ENCODE measurements around the gene ZNF446. TPM values are rescaled to one million over a fixed set of nuclear protein-coding genes. Genes with fewer than 3 reads are reported as not detected.

ZNF446 gene
- total RNA-seq, 1 experiment from 2014 or later, result 13.9 TPM

DNA sequence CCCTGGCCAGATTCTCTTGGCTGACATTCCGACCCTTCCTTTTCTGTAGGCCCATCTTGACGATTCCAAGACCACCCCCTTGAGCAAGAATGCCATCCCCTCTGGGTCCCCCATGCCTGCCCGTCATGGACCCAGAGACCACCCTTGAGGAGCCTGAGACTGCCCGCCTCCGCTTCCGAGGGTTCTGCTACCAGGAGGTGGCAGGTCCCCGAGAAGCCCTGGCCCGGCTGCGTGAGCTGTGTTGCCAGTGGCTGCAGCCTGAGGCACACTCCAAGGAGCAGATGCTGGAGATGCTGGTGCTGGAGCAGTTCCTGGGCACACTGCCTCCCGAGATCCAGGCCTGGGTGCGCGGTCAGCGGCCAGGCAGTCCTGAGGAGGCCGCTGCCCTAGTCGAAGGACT lies 978 bp downstream of the ZNF446 start:
- H3K27ac Mint-ChIP-seq (ENCODE audit: unreplicated experiment), result peak overlapping the region; percentile 85
- H3K9me3 Mint-ChIP-seq (ENCODE audit: low read depth, unreplicated experiment), result no peaks in the 10 kb centered on the region
- TF ChIP-seq, protein P1, sequence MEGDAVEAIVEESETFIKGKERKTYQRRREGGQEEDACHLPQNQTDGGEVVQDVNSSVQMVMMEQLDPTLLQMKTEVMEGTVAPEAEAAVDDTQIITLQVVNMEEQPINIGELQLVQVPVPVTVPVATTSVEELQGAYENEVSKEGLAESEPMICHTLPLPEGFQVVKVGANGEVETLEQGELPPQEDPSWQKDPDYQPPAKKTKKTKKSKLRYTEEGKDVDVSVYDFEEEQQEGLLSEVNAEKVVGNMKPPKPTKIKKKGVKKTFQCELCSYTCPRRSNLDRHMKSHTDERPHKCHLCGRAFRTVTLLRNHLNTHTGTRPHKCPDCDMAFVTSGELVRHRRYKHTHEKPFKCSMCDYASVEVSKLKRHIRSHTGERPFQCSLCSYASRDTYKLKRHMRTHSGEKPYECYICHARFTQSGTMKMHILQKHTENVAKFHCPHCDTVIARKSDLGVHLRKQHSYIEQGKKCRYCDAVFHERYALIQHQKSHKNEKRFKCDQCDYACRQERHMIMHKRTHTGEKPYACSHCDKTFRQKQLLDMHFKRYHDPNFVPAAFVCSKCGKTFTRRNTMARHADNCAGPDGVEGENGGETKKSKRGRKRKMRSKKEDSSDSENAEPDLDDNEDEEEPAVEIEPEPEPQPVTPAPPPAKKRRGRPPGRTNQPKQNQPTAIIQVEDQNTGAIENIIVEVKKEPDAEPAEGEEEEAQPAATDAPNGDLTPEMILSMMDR (IDR thresholded peaks at IDR 0.05; ENCODE audit: unreplicated experiment), result no peak
- intact Hi-C loops (cut with micrococcal nuclease; ENCODE audit: unreplicated experiment), result no loop called here
- H3K4me3 Mint-ChIP-seq (ENCODE audit: low read depth, unreplicated experiment), result peak overlapping the region; percentile 71
- no peaks in the 10 kb centered on the region for H3K27me3 Mint-ChIP-seq (ENCODE audit: unreplicated experiment)
- CTCF ChIA-PET, result no interaction called here
- peaks cover 67% of the 10 kb centered on the region for H3K36me3 Mint-ChIP-seq (ENCODE audit: insufficient read depth, unreplicated experiment)
- DNase-seq, result no peak
- no TSS peak for BruUV-seq (replicated peaks)
- peaks cover 9% of the 10 kb centered on the region for H3K4me1 Mint-ChIP-seq (ENCODE audit: low read depth, unreplicated experiment)

DNA sequence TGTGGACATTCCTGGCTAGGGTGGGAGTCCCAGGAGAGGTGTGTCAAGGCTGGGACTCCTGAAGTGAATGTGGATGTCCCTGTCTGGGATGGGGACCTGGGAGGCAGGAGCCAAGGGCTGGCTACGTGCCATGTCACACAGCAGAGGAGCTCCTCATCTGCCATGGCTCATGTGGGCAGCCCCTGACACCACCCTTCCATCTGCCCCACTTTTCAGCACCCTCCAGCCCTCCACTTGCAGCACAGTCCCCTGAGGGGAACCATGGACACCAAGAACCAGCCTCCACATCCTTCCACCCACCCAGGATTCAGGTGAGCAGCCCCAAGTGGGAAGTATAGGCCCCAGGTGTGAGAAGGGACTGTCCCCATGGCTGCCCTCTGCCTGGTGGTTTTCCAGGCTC lies 1.7 kb downstream of the ZNF446 start:
- H3K36me3 Mint-ChIP-seq (ENCODE audit: insufficient read depth, unreplicated experiment), result peaks cover 59% of the 10 kb centered on the region
- no peaks in the 10 kb centered on the region for H3K9me3 Mint-ChIP-seq (ENCODE audit: low read depth, unreplicated experiment)
- CTCF ChIA-PET, result no interaction called here
- TF ChIP-seq, protein P1 (IDR thresholded peaks at IDR 0.05; ENCODE audit: unreplicated experiment), result no peak
- peak overlapping the region; percentile 29 for H3K27ac Mint-ChIP-seq (ENCODE audit: unreplicated experiment)
- H3K4me3 Mint-ChIP-seq (ENCODE audit: low read depth, unreplicated experiment), result no peak overlapping the region
- intact Hi-C loops (cut with micrococcal nuclease; ENCODE audit: unreplicated experiment), result no loop called here
- no TSS peak for BruUV-seq (replicated peaks)
- peaks cover 9% of the 10 kb centered on the region for H3K4me1 Mint-ChIP-seq (ENCODE audit: low read depth, unreplicated experiment)
- H3K27me3 Mint-ChIP-seq (ENCODE audit: unreplicated experiment), result no peaks in the 10 kb centered on the region
- DNase-seq, result no peak

GRCh38 chr19:58479303-58479702 lies 3.2 kb downstream of the ZNF446 start:
- intact Hi-C loops (cut with micrococcal nuclease; ENCODE audit: unreplicated experiment), result no loop called here
- Mint-ChIP-seq H3K4me1 (ENCODE audit: low read depth, unreplicated experiment) (peaks cover 9% of the 10 kb centered on the region), H3K27ac (ENCODE audit: unreplicated experiment) (no peak overlapping the region), H3K9me3 (ENCODE audit: low read depth, unreplicated experiment) (no peaks in the 10 kb centered on the region), H3K36me3 (ENCODE audit: insufficient read depth, unreplicated experiment) (peaks cover 48% of the 10 kb centered on the region), H3K27me3 (ENCODE audit: unreplicated experiment) (no peaks in the 10 kb centered on the region), H3K4me3 (ENCODE audit: low read depth, unreplicated experiment) (no peak overlapping the region)
- TF ChIP-seq, protein P1 (IDR thresholded peaks at IDR 0.05; ENCODE audit: unreplicated experiment), result no peak
- BruUV-seq (replicated peaks), result no TSS peak
- no peak for DNase-seq
- CTCF ChIA-PET, result no interaction called here

GRCh38 chr19:58479736-58480480 lies 3.8 kb downstream of the ZNF446 start:
- TF ChIP-seq, protein P1 (IDR thresholded peaks at IDR 0.05; ENCODE audit: unreplicated experiment), result no peak
- Mint-ChIP-seq H3K9me3 (ENCODE audit: low read depth, unreplicated experiment) (no peaks in the 10 kb centered on the region), H3K27me3 (ENCODE audit: unreplicated experiment) (no peaks in the 10 kb centered on the region), H3K4me1 (ENCODE audit: low read depth, unreplicated experiment) (peaks cover 9% of the 10 kb centered on the region), H3K4me3 (ENCODE audit: low read depth, unreplicated experiment) (no peak overlapping the region), H3K27ac (ENCODE audit: unreplicated experiment) (no peak overlapping the region), H3K36me3 (ENCODE audit: insufficient read depth, unreplicated experiment) (peaks cover 41% of the 10 kb centered on the region)
- no TSS peak for BruUV-seq (replicated peaks)
- intact Hi-C loops (cut with micrococcal nuclease; ENCODE audit: unreplicated experiment), result no loop called here
- no peak for DNase-seq
- CTCF ChIA-PET, result no interaction called here
